Measurements from ENCODE around the gene CASP8AP2.
"Not testable (repeated sequence)": the region's sequence is repeated elsewhere in the genome, so short reads cannot be mapped to it uniquely, and the experiment has no call there.

The CASP8AP2 gene

GRCh38 chr6:89894169-89894568 is 64.5 kb downstream of the CASP8AP2 start, which contains the start of gene GJA10:
TSS of gene GJA10 (plus strand) at chr6:89894469. CDS start at chr6:89894469, 0 bp downstream.
- no peak for TF ChIP-seq CTCF (IDR thresholded peaks at IDR 0.05; ENCODE audit: extremely low read depth, missing control alignments)
- no peak for DNase-seq (ENCODE audit: low spot score)

- no peak for DNase-seq (ENCODE audit: low spot score)
- no peak for TF ChIP-seq CTCF (IDR thresholded peaks at IDR 0.05; ENCODE audit: extremely low read depth, missing control alignments)
These were observed 65.7 kb downstream of the CASP8AP2 start for GRCh38 chr6:89895276-89895874.

- not testable (repeated sequence) for DNase-seq (ENCODE audit: low spot score)
These were observed 80.6 kb downstream of the CASP8AP2 start for GRCh38 chr6:89910001-89910901.

- DNase-seq (ENCODE audit: low spot score) = no peak
- TF ChIP-seq CTCF (IDR thresholded peaks at IDR 0.05; ENCODE audit: extremely low read depth, missing control alignments) = no peak
These were observed 81.2 kb downstream of the CASP8AP2 start for GRCh38 chr6:89910902-89911240.

GRCh38 chr6:89916136-89916920 is 86.6 kb downstream of the CASP8AP2 start:
- no peak for DNase-seq (ENCODE audit: low spot score)
- no peak for TF ChIP-seq CTCF (IDR thresholded peaks at IDR 0.05; ENCODE audit: extremely low read depth, missing control alignments)

- no peak for TF ChIP-seq CTCF (IDR thresholded peaks at IDR 0.05; ENCODE audit: extremely low read depth, missing control alignments)
- no peak for DNase-seq (ENCODE audit: low spot score)
These were observed 87.5 kb downstream of the CASP8AP2 start for GRCh38 chr6:89917216-89917615.

- no peak for DNase-seq (ENCODE audit: low spot score)
- TF ChIP-seq CTCF (IDR thresholded peaks at IDR 0.05; ENCODE audit: extremely low read depth, missing control alignments) = no peak
These were observed 88.2 kb downstream of the CASP8AP2 start for GRCh38 chr6:89917801-89918366.
